ENCODE data around the gene RAB4A.

The RAB4A gene

DNA sequence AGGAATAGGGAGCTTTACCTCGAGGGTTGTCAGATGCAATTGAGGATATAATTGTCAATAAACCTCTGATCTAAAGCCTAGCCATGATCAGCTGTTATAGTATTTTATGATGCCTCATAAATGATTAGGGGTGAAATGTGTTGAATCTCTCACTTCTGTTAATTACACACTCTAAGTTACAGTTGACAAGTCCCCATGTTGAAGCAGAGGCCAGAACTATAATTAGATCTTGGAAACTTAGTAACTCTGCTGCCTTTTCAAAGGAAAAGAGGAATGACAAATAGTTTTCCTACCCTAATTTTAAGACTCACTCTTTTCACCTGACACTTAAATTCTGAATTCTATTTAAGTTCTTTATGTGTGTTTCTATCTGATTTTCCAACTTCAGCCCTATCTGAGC lies 38.2 kb downstream of the RAB4A start:
- Histone ChIP-seq H3K4me3 (no peak overlapping the region), H3K27ac (no peak overlapping the region)
- no peak for DNase-seq (ENCODE audit: low spot score)
- TF ChIP-seq, protein P1, sequence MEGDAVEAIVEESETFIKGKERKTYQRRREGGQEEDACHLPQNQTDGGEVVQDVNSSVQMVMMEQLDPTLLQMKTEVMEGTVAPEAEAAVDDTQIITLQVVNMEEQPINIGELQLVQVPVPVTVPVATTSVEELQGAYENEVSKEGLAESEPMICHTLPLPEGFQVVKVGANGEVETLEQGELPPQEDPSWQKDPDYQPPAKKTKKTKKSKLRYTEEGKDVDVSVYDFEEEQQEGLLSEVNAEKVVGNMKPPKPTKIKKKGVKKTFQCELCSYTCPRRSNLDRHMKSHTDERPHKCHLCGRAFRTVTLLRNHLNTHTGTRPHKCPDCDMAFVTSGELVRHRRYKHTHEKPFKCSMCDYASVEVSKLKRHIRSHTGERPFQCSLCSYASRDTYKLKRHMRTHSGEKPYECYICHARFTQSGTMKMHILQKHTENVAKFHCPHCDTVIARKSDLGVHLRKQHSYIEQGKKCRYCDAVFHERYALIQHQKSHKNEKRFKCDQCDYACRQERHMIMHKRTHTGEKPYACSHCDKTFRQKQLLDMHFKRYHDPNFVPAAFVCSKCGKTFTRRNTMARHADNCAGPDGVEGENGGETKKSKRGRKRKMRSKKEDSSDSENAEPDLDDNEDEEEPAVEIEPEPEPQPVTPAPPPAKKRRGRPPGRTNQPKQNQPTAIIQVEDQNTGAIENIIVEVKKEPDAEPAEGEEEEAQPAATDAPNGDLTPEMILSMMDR (IDR thresholded peaks at IDR 0.05), result no peak

DNA sequence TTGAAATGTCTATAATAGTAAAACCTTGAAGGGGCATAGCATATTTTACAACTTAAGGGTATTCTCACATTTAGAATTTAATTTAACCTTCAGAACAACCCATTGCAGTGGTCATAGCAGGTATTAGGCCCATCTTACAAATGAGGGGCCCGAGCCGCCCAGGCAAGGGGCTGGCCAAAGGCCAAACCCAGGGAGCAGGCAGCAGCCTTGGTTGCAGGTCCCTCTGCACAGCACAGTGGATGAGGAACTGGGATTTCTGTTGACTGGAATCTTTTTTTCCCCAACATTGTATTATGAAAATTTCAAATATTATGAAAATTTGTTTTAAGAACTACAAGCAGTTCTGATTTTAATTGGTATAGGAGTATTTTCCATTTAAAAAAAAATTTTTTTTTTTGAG lies 38.8 kb downstream of the RAB4A start:
- Histone ChIP-seq H3K4me3 (no peak overlapping the region), H3K27ac (no peak overlapping the region)
- TF ChIP-seq, protein P1 (IDR thresholded peaks at IDR 0.05), result no peak
- DNase-seq (ENCODE audit: low spot score), result no peak

DNA sequence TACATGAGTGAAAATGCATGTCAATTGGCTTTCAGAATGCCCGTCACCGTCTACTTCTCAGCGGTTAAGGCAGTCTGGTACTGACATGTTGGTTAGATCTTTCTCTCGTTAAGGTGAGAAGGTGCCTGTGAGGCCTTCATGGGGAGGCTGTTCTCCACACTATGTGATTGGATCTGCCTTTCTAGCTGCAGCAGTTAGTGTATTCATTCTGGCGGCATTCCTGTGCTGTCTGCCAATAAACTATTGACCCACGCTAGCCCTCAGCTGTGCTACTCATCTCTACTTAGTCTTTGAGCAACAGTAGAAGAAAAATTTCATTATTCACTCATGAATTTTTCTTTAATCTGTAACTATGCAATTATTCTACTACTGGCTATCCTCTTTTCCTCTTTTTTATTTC lies 39.9 kb downstream of the RAB4A start:
- TF ChIP-seq, protein P1 (IDR thresholded peaks at IDR 0.05), result no peak
- no peak overlapping the region for H3K27ac ChIP-seq
- no peak for DNase-seq (ENCODE audit: low spot score)
- no peak overlapping the region for H3K4me3 ChIP-seq

DNA sequence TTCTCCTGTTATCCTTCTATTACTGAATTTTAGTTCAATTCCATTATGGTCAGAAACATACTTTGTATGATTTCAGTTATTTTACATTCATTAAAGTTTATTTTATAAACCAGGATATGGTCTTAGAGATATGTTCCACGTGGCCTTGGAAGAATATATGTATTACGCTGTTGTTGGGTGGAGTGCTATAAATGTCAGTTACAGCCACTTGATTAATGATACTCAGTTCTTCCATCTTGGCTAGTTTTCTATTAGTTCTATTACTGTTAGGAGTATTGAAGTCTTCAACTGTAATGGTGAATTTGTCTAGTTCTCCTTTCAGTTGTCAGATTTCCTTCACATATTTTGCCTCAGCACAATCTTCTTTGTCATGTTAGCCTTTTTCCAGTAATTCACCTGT lies 45.3 kb downstream of the RAB4A start:
- no peak for DNase-seq (ENCODE audit: low spot score)
- Histone ChIP-seq H3K27ac (no peak overlapping the region), H3K4me3 (no peak overlapping the region)
- TF ChIP-seq, protein P1 (IDR thresholded peaks at IDR 0.05), result no peak

DNA sequence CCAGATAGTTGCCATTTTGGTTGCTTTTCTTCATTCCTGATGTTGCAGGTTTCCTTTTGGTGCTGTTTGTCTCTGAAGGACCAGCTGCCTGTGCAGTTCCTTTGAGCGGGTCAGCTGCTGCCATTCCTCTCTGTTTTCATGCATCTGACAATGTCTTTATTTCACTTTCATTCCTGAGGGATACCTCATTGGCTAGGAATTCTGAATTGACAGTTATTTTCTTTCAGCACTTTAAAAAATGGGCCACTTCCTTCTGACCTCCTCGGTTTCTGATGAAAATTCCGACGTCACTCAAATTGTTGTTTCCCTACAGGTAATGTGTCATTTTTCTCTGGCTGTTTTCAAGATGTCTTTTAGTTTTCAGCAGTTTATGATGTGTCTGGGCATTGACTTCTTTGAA lies 47.1 kb downstream of the RAB4A start:
- no peak for DNase-seq (ENCODE audit: low spot score)
- Histone ChIP-seq H3K27ac (no peak overlapping the region), H3K4me3 (no peak overlapping the region)
- TF ChIP-seq, protein P1 (IDR thresholded peaks at IDR 0.05), result no peak

DNA sequence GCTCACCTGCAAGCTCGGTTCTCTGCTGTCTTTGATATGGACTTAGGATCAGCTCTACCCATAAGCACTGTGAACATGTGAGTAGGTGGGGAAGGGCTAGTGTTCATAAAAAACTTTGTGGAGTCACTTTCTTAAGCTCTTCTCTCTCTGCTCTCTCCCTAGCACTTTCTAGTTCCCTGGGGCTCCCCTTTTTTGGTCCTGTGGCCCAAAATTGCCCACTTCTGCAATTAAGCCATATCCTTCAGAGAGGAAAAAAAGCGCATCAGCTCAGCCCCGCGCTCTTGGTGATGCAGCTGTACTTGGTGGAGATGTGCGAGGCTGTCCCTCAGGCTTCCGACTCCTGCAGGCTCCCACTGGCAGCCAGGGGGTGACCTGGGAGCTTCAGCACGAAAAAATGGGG lies 48.6 kb downstream of the RAB4A start:
- TF ChIP-seq, protein P1 (IDR thresholded peaks at IDR 0.05), result no peak
- Histone ChIP-seq H3K4me3 (no peak overlapping the region), H3K27ac (no peak overlapping the region)
- DNase-seq (ENCODE audit: low spot score), result no peak

DNA sequence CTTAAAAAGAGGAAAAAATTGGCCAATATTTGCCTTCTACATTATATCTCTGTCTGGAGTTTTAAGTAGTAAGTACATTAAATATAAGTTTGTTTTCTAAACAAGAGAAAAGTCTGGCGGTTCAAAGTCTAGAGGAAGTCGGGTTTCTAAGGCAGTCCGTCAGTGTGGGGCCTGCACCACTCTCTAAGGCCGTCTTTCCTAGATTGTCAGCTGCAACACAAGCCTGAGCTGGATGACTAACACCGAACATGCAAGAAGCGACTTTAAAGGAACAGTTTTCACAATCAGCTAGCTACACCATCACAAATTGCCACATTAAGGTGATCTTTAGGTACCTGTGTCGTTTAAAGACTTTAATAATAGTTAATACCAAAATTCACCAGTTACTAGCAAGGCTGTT lies 52.3 kb downstream of the RAB4A start:
- Histone ChIP-seq H3K4me3 (no peak overlapping the region), H3K27ac (no peak overlapping the region)
- no peak for DNase-seq (ENCODE audit: low spot score)
- TF ChIP-seq, protein P1 (IDR thresholded peaks at IDR 0.05), result no peak

Data from coronary artery (tissue), 2 donors.